ENCODE measurements around the gene RASSF7. TPM values are rescaled to one million over a fixed set of nuclear protein-coding genes. Genes with fewer than 3 reads are reported as not detected.

Gene RASSF7
- total RNA-seq, 1 donor from 2014 or later: 32.3 TPM

DNA sequence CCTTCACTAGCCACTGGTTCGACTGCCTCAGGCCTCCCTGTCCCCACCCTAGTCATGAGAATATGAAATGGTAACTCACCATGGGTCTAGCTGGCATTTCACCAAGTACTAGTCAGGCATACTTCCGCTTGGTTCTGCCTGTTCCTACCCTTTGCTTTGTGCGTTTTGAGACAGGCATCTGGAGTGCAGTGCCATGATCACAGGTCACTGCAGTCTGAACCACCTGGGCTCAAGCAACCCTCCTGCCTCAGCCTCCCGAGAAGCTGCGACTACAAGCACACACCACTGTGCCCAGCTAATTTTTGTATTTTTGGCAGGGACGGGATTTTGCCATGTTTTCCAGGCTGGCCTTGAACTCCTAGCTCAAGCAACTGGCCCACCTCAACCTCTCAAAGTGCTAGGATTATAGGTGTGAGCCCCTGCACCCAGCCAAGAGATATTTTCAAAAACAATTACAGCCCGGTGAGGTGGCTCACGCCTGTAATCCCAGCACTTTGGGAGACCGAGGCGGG is 39.5 kb upstream of the RASSF7 start:
- H3K79me2 ChIP-seq (ENCODE audit: insufficient read depth, low read length): no peaks in the 10 kb centered on the region
- no peak overlapping the region for H3K27ac ChIP-seq (ENCODE audit: low read depth, low read length)
- H3K4me3 ChIP-seq (ENCODE audit: insufficient read depth, low read depth, low read length): no peak overlapping the region
- Mint-ChIP-seq H3K4me1 (ENCODE audit: low read depth, unreplicated experiment) (no peaks in the 10 kb centered on the region), H3K9me3 (ENCODE audit: unreplicated experiment) (peaks cover 9% of the 10 kb centered on the region), H3K27ac (ENCODE audit: unreplicated experiment) (no peak overlapping the region), H3K36me3 (ENCODE audit: low read depth, unreplicated experiment) (peaks cover 15% of the 10 kb centered on the region), H3K4me3 (ENCODE audit: unreplicated experiment) (no peak overlapping the region), H3K27me3 (ENCODE audit: low read depth, unreplicated experiment) (no peaks in the 10 kb centered on the region)
- DNase-seq (ENCODE audit: low read depth): no peak
- H2AFZ ChIP-seq (ENCODE audit: low read depth, low read length): no peak overlapping the region
- no peaks in the 10 kb centered on the region for H3K27me3 ChIP-seq (ENCODE audit: insufficient read depth, low read length)
- no peaks in the 10 kb centered on the region for H3K9me3 ChIP-seq (ENCODE audit: insufficient read depth, low read depth, low read length)
- no peak overlapping the region for H3K9ac ChIP-seq (ENCODE audit: low read length)
- no peaks in the 10 kb centered on the region for H4K20me1 ChIP-seq (ENCODE audit: insufficient read depth, low read length)
- TF ChIP-seq, protein P1, sequence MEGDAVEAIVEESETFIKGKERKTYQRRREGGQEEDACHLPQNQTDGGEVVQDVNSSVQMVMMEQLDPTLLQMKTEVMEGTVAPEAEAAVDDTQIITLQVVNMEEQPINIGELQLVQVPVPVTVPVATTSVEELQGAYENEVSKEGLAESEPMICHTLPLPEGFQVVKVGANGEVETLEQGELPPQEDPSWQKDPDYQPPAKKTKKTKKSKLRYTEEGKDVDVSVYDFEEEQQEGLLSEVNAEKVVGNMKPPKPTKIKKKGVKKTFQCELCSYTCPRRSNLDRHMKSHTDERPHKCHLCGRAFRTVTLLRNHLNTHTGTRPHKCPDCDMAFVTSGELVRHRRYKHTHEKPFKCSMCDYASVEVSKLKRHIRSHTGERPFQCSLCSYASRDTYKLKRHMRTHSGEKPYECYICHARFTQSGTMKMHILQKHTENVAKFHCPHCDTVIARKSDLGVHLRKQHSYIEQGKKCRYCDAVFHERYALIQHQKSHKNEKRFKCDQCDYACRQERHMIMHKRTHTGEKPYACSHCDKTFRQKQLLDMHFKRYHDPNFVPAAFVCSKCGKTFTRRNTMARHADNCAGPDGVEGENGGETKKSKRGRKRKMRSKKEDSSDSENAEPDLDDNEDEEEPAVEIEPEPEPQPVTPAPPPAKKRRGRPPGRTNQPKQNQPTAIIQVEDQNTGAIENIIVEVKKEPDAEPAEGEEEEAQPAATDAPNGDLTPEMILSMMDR (IDR thresholded peaks at IDR 0.05; ENCODE audit: insufficient read depth, low read depth, low read length): no peak
- no peak for TF ChIP-seq EZH2 (IDR thresholded peaks at IDR 0.05; ENCODE audit: insufficient read depth, low read length)
- no peaks in the 10 kb centered on the region for H3K36me3 ChIP-seq (ENCODE audit: insufficient read depth, low read length)
- no peaks in the 10 kb centered on the region for H3K4me1 ChIP-seq (ENCODE audit: insufficient read depth, low read length)
- no peak overlapping the region for H3K4me2 ChIP-seq (ENCODE audit: low read length)
- FAIRE-seq: no peak

DNA sequence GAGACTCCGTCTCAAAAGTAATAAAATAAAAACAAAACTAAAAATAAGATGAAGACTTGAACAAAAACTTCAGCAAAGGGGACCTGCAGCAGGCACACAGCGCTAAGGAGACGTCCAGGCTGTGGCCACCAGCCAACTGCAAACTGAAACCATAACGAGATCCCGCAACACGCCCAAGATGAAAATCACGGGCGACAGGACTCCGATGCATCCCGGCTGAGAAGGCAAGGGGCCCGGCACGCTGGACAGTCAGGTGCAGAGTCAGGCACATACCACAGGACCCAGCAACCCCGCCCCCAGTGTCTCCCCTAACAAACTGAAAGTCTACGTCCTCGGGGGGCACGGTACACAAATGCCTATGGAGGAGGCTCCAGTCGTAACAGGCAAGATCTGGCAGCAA is 34.6 kb upstream of the RASSF7 start:
- no peak for TF ChIP-seq EZH2 (IDR thresholded peaks at IDR 0.05; ENCODE audit: insufficient read depth, low read length)
- TF ChIP-seq, protein P1 (IDR thresholded peaks at IDR 0.05; ENCODE audit: insufficient read depth, low read depth, low read length): no peak
- FAIRE-seq (no peak), DNase-seq (ENCODE audit: low read depth) (no peak)
- Histone ChIP-seq H3K36me3 (ENCODE audit: insufficient read depth, low read length) (no peaks in the 10 kb centered on the region), H3K27ac (ENCODE audit: low read depth, low read length) (no peak overlapping the region), H3K9ac (ENCODE audit: low read length) (no peak overlapping the region), H3K27me3 (ENCODE audit: insufficient read depth, low read length) (no peaks in the 10 kb centered on the region), H3K79me2 (ENCODE audit: insufficient read depth, low read length) (no peaks in the 10 kb centered on the region), H3K9me3 (ENCODE audit: insufficient read depth, low read depth, low read length) (no peaks in the 10 kb centered on the region), H3K4me1 (ENCODE audit: insufficient read depth, low read length) (no peaks in the 10 kb centered on the region), H3K4me3 (ENCODE audit: insufficient read depth, low read depth, low read length) (no peak overlapping the region), H2AFZ (ENCODE audit: low read depth, low read length) (no peak overlapping the region), H4K20me1 (ENCODE audit: insufficient read depth, low read length) (peaks cover 2% of the 10 kb centered on the region), H3K4me2 (ENCODE audit: low read length) (no peak overlapping the region)
- Mint-ChIP-seq H3K27ac (ENCODE audit: unreplicated experiment) (no peak overlapping the region), H3K4me1 (ENCODE audit: low read depth, unreplicated experiment) (no peaks in the 10 kb centered on the region), H3K9me3 (ENCODE audit: unreplicated experiment) (no peaks in the 10 kb centered on the region), H3K36me3 (ENCODE audit: low read depth, unreplicated experiment) (peaks cover 2% of the 10 kb centered on the region), H3K4me3 (ENCODE audit: unreplicated experiment) (no peak overlapping the region), H3K27me3 (ENCODE audit: low read depth, unreplicated experiment) (no peaks in the 10 kb centered on the region)

DNA sequence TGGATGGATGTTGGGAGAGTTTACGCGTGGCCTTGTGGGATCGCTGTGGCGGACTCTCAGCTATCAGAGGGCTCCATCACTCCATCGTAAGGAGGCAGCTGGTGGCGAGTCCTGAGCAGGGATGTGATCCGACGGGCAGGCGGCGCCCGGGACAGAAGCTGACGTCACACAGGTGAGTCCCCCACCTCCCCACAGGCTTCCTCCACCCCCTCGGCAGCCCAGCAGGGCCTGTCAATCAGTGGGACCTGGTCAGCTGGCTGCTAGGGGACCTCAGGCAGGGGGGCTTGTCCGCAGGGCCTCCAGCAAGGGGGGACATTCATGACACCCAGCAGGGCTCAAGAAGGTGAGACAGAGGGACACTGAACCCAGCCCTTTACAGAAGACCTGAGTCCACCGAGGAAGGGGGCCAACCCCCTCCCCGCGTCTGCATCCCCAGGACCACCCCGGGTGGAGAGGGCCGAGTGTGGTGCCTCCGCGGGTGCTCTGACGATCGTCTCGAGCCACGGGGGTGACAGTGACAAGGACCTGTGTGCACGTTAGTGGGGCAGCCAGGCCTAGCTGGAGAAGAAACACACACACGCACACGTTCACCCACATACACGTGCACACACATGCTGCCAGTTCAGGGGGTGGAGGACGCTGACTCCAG is 32.5 kb upstream of the RASSF7 start:
- Histone ChIP-seq H3K4me1 (ENCODE audit: insufficient read depth, low read length) (no peaks in the 10 kb centered on the region), H2AFZ (ENCODE audit: low read depth, low read length) (no peak overlapping the region), H4K20me1 (ENCODE audit: insufficient read depth, low read length) (peaks cover 18% of the 10 kb centered on the region), H3K4me2 (ENCODE audit: low read length) (no peak overlapping the region), H3K4me3 (ENCODE audit: insufficient read depth, low read depth, low read length) (no peak overlapping the region), H3K36me3 (ENCODE audit: insufficient read depth, low read length) (peaks cover 3% of the 10 kb centered on the region), H3K9ac (ENCODE audit: low read length) (no peak overlapping the region), H3K27me3 (ENCODE audit: insufficient read depth, low read length) (no peaks in the 10 kb centered on the region), H3K79me2 (ENCODE audit: insufficient read depth, low read length) (peaks cover 3% of the 10 kb centered on the region), H3K27ac (ENCODE audit: low read depth, low read length) (no peak overlapping the region), H3K9me3 (ENCODE audit: insufficient read depth, low read depth, low read length) (no peaks in the 10 kb centered on the region)
- TF ChIP-seq, protein P1 (IDR thresholded peaks at IDR 0.05; ENCODE audit: insufficient read depth, low read depth, low read length): no peak
- no peak for TF ChIP-seq EZH2 (IDR thresholded peaks at IDR 0.05; ENCODE audit: insufficient read depth, low read length)
- FAIRE-seq (no peak), DNase-seq (ENCODE audit: low read depth) (no peak)
- no peaks in the 10 kb centered on the region for H3K4me1 Mint-ChIP-seq (ENCODE audit: low read depth, unreplicated experiment)
- no peaks in the 10 kb centered on the region for H3K9me3 Mint-ChIP-seq (ENCODE audit: unreplicated experiment)
- no peak overlapping the region for H3K27ac Mint-ChIP-seq (ENCODE audit: unreplicated experiment)
- peaks cover 2% of the 10 kb centered on the region for H3K36me3 Mint-ChIP-seq (ENCODE audit: low read depth, unreplicated experiment)
- no peaks in the 10 kb centered on the region for H3K27me3 Mint-ChIP-seq (ENCODE audit: low read depth, unreplicated experiment)
- no peak overlapping the region for H3K4me3 Mint-ChIP-seq (ENCODE audit: unreplicated experiment)
